HL-60 (cell line): ENCODE results near the gene SMIM3.
A peak's percentile ranks its signal among the peaks of the same experiment; 100 is the strongest.

Experiments used
- DNase-seq, 2 experiments: peaks; one replicate each; pipeline ENCODE4 v3.0.0-alpha.2; 2010 to 2020; ENCODE audit warnings: low read depth in 1 of 2, low spot score in 1 of 2
- H3K27ac ChIP-seq: fragments of 250-450 bp; sonication (Bioruptor Pico); replicated peaks from 2 replicates; pipeline ENCODE4 v1.5.1; 2020; ENCODE audit warnings: mild to moderate bottlenecking, moderate library complexity
- H3K27me3 ChIP-seq: fragments of 250-450 bp; sonication (Bioruptor Pico); 2 replicates; pipeline ENCODE4 v1.5.1; 2021; ENCODE audit warnings: mild to moderate bottlenecking, moderate library complexity; ENCODE audit not compliant: insufficient read depth, poor library complexity, severe bottlenecking
- H3K4me3 ChIP-seq: replicated peaks from 2 replicates; pipeline ENCODE4 v1.5.1; 2011; ENCODE audit warnings: mild to moderate bottlenecking, control low read depth, low read length; ENCODE audit not compliant: insufficient read depth
- CTCF ChIP-seq: IDR thresholded peaks from one replicate; pipeline ENCODE4 v1.5.1; 2011; ENCODE audit warnings: low read length, control low read depth, inconsistent platforms; ENCODE audit not compliant: insufficient read depth
- GABPA ChIP-seq: IDR thresholded peaks from 2 replicates; pipeline ENCODE4 v1.6.1; 2012; ENCODE audit warnings: low read depth
- POLR2AphosphoS5 ChIP-seq: IDR thresholded peaks from 2 replicates; pipeline ENCODE4 v1.6.1; 2012; ENCODE audit warnings: low read depth
- REST ChIP-seq: IDR thresholded peaks from 2 replicates; pipeline ENCODE4 v1.6.1; 2012; ENCODE audit warnings: low read depth; ENCODE audit not compliant: insufficient replicate concordance
- SPI1 ChIP-seq: IDR thresholded peaks from 2 replicates; pipeline ENCODE4 v1.6.1; 2012; ENCODE audit warnings: low read depth, mild to moderate bottlenecking, borderline replicate concordance

Gene SMIM3

GRCh38 chr5:150797384-150797783 lies 18.8 kb downstream of the SMIM3 start:
- Histone ChIP-seq H3K4me3 (no peak overlapping the region), H3K27ac (no peak overlapping the region), H3K27me3 (no peaks in the 10 kb centered on the region)
- TF ChIP-seq GABPA, result no peak
- TF ChIP-seq REST, result no peak
- no peak for TF ChIP-seq SPI1
- no peak for TF ChIP-seq CTCF
- TF ChIP-seq POLR2AphosphoS5, result no peak
- no peak for DNase-seq

GRCh38 chr5:150801117-150801927 lies 22.8 kb downstream of the SMIM3 start:
- peak in 1 of 2 experiments; percentile 36 for DNase-seq
- Histone ChIP-seq H3K27ac (no peak overlapping the region), H3K4me3 (no peak overlapping the region), H3K27me3 (no peaks in the 10 kb centered on the region)
- TF ChIP-seq GABPA, result no peak
- TF ChIP-seq SPI1, result no peak
- TF ChIP-seq CTCF, result peak; percentile 10

- no peak overlapping the region for H3K4me3 ChIP-seq
- H3K27ac ChIP-seq, result no peak overlapping the region
- no peak for DNase-seq
- H3K27me3 ChIP-seq, result no peaks in the 10 kb centered on the region
- no peak for TF ChIP-seq CTCF
- no peak for TF ChIP-seq SPI1
- no peak for TF ChIP-seq REST
- TF ChIP-seq GABPA, result no peak
- no peak for TF ChIP-seq POLR2AphosphoS5
Measured at GRCh38 chr5:150804388-150804787, 25.8 kb downstream of the SMIM3 start.

- DNase-seq, result no peak
- TF ChIP-seq GABPA, result no peak
- TF ChIP-seq POLR2AphosphoS5, result no peak
- TF ChIP-seq CTCF, result no peak
- no peak for TF ChIP-seq SPI1
- no peak for TF ChIP-seq REST
- no peak overlapping the region for H3K27ac ChIP-seq
- no peaks in the 10 kb centered on the region for H3K27me3 ChIP-seq
- H3K4me3 ChIP-seq, result no peak overlapping the region
Measured at GRCh38 chr5:150809363-150809762, 30.8 kb downstream of the SMIM3 start.
